ENCODE data around the gene SAPCD1.
"Not testable (repeated sequence)": the region's sequence is repeated elsewhere in the genome, so short reads cannot be mapped to it uniquely, and the experiment has no call there.

SAPCD1 gene

GRCh38 chr6:31793927-31794245, 31.4 kb downstream of the SAPCD1 start:
- not testable (repeated sequence) for H3K9me3 ChIP-seq (ENCODE audit: control insufficient read depth in 2 of 2, low read length in 2 of 2); H3K4me3 ChIP-seq (ENCODE audit: low read length in 2 of 2); H3K27ac ChIP-seq (ENCODE audit: low read length); H3K27me3 ChIP-seq (ENCODE audit: control insufficient read depth in 1 of 2, insufficient read depth in 2 of 2, low read length in 2 of 2)
- Histone ChIP-seq H3K9ac (ENCODE audit: low read length in 2 of 2) (peak overlapping the region; percentile 96 to 100), H3K4me1 (ENCODE audit: control insufficient read depth, insufficient read depth, low read length) (peaks cover 15% of the 10 kb centered on the region), H3K36me3 (ENCODE audit: control insufficient read depth in 2 of 2, insufficient read depth in 2 of 2, low read length in 2 of 2) (peaks cover 7 to 12% of the 10 kb centered on the region in 2 donors)

- H3K4me3 ChIP-seq (ENCODE audit: low read length in 2 of 2), result peak overlapping the region; percentile 92 to 93
- H3K9me3 ChIP-seq (ENCODE audit: control insufficient read depth in 2 of 2, low read length in 2 of 2), result no peaks in the 10 kb centered on the region
- peaks cover 5 to 9% of the 10 kb centered on the region in 2 donors for H3K36me3 ChIP-seq (ENCODE audit: control insufficient read depth in 2 of 2, insufficient read depth in 2 of 2, low read length in 2 of 2)
- no peaks in the 10 kb centered on the region for H3K27me3 ChIP-seq (ENCODE audit: control insufficient read depth in 1 of 2, insufficient read depth in 2 of 2, low read length in 2 of 2)
- H3K27ac ChIP-seq (ENCODE audit: low read length), result peak overlapping the region; percentile 86
- H3K4me1 ChIP-seq (ENCODE audit: control insufficient read depth, insufficient read depth, low read length), result peaks cover 15% of the 10 kb centered on the region
- H3K9ac ChIP-seq (ENCODE audit: low read length in 2 of 2), result peak overlapping the region; percentile 96 to 100
Measured at GRCh38 chr6:31794294-31794865, 31.9 kb downstream of the SAPCD1 start.

GRCh38 chr6:31794866-31795615, 32.6 kb downstream of the SAPCD1 start:
- Histone ChIP-seq H3K9me3 (ENCODE audit: control insufficient read depth in 2 of 2, low read length in 2 of 2) (no peaks in the 10 kb centered on the region), H3K36me3 (ENCODE audit: control insufficient read depth in 2 of 2, insufficient read depth in 2 of 2, low read length in 2 of 2) (peaks cover 3 to 8% of the 10 kb centered on the region in 2 donors), H3K4me1 (ENCODE audit: control insufficient read depth, insufficient read depth, low read length) (peaks cover 15% of the 10 kb centered on the region), H3K4me3 (ENCODE audit: low read length in 2 of 2) (peak overlapping the region; percentile 92 to 93), H3K9ac (ENCODE audit: low read length in 2 of 2) (peak overlapping the region; percentile 96 to 100), H3K27me3 (ENCODE audit: control insufficient read depth in 1 of 2, insufficient read depth in 2 of 2, low read length in 2 of 2) (no peaks in the 10 kb centered on the region), H3K27ac (ENCODE audit: low read length) (peak overlapping the region; percentile 86)

GRCh38 chr6:31795616-31796298, 33.3 kb downstream of the SAPCD1 start, which contains the start of gene VARS1:
Gene VARS1, minus strand, starts transcription at chr6:31795752. Its CDS starts 535 bp downstream, at chr6:31795217.
- Histone ChIP-seq H3K27ac (ENCODE audit: low read length) (peak within 1 kb of the TSS; percentile 86), H3K9ac (ENCODE audit: low read length in 2 of 2) (peak within 1 kb of the TSS; percentile 96 to 100), H3K4me1 (ENCODE audit: control insufficient read depth, insufficient read depth, low read length) (peaks cover 15% of the 10 kb centered on the region), H3K9me3 (ENCODE audit: control insufficient read depth in 2 of 2, low read length in 2 of 2) (no peaks in the 10 kb centered on the region), H3K36me3 (ENCODE audit: control insufficient read depth in 2 of 2, insufficient read depth in 2 of 2, low read length in 2 of 2) (peaks cover 3 to 8% of the 10 kb centered on the region in 2 donors), H3K4me3 (ENCODE audit: low read length in 2 of 2) (peak within 1 kb of the TSS; percentile 92 to 93), H3K27me3 (ENCODE audit: control insufficient read depth in 1 of 2, insufficient read depth in 2 of 2, low read length in 2 of 2) (no peaks in the 10 kb centered on the region)

- no peaks in the 10 kb centered on the region for H3K9me3 ChIP-seq (ENCODE audit: control insufficient read depth in 2 of 2, low read length in 2 of 2)
- H3K36me3 ChIP-seq (ENCODE audit: control insufficient read depth in 2 of 2, insufficient read depth in 2 of 2, low read length in 2 of 2), result peaks cover 2 to 3% of the 10 kb centered on the region in 2 donors
- no peak overlapping the region for H3K27ac ChIP-seq (ENCODE audit: low read length)
- H3K9ac ChIP-seq (ENCODE audit: low read length in 2 of 2), result no peak overlapping the region
- no peak overlapping the region for H3K4me3 ChIP-seq (ENCODE audit: low read length in 2 of 2)
- H3K27me3 ChIP-seq (ENCODE audit: control insufficient read depth in 1 of 2, insufficient read depth in 2 of 2, low read length in 2 of 2), result no peaks in the 10 kb centered on the region
- peaks cover 15% of the 10 kb centered on the region for H3K4me1 ChIP-seq (ENCODE audit: control insufficient read depth, insufficient read depth, low read length)
Measured at GRCh38 chr6:31796993-31797385, 34.5 kb downstream of the SAPCD1 start.

GRCh38 chr6:31797588-31797987, 35.1 kb downstream of the SAPCD1 start:
- peaks cover 2 to 3% of the 10 kb centered on the region in 2 donors for H3K36me3 ChIP-seq (ENCODE audit: control insufficient read depth in 2 of 2, insufficient read depth in 2 of 2, low read length in 2 of 2)
- H3K27me3 ChIP-seq (ENCODE audit: control insufficient read depth in 1 of 2, insufficient read depth in 2 of 2, low read length in 2 of 2), result no peaks in the 10 kb centered on the region
- no peak overlapping the region for H3K9ac ChIP-seq (ENCODE audit: low read length in 2 of 2)
- H3K27ac ChIP-seq (ENCODE audit: low read length), result no peak overlapping the region
- H3K4me1 ChIP-seq (ENCODE audit: control insufficient read depth, insufficient read depth, low read length), result peaks cover 15% of the 10 kb centered on the region
- no peaks in the 10 kb centered on the region for H3K9me3 ChIP-seq (ENCODE audit: control insufficient read depth in 2 of 2, low read length in 2 of 2)
- no peak overlapping the region for H3K4me3 ChIP-seq (ENCODE audit: low read length in 2 of 2)

GRCh38 chr6:31799781-31800180, 37.3 kb downstream of the SAPCD1 start:
- no peak overlapping the region for H3K4me3 ChIP-seq (ENCODE audit: low read length in 2 of 2)
- no peak overlapping the region for H3K27ac ChIP-seq (ENCODE audit: low read length)
- no peaks in the 10 kb centered on the region for H3K27me3 ChIP-seq (ENCODE audit: control insufficient read depth in 1 of 2, insufficient read depth in 2 of 2, low read length in 2 of 2)
- H3K36me3 ChIP-seq (ENCODE audit: control insufficient read depth in 2 of 2, insufficient read depth in 2 of 2, low read length in 2 of 2), result peaks cover 2 to 3% of the 10 kb centered on the region in 2 donors
- peaks cover 7% of the 10 kb centered on the region for H3K4me1 ChIP-seq (ENCODE audit: control insufficient read depth, insufficient read depth, low read length)
- no peaks in the 10 kb centered on the region for H3K9me3 ChIP-seq (ENCODE audit: control insufficient read depth in 2 of 2, low read length in 2 of 2)
- no peak overlapping the region for H3K9ac ChIP-seq (ENCODE audit: low read length in 2 of 2)

- H3K36me3 ChIP-seq (ENCODE audit: control insufficient read depth in 2 of 2, insufficient read depth in 2 of 2, low read length in 2 of 2); H3K4me3 ChIP-seq (ENCODE audit: low read length in 2 of 2); H3K4me1 ChIP-seq (ENCODE audit: control insufficient read depth, insufficient read depth, low read length); H3K27me3 ChIP-seq (ENCODE audit: control insufficient read depth in 1 of 2, insufficient read depth in 2 of 2, low read length in 2 of 2); H3K9ac ChIP-seq (ENCODE audit: low read length in 2 of 2); H3K9me3 ChIP-seq (ENCODE audit: control insufficient read depth in 2 of 2, low read length in 2 of 2); H3K27ac ChIP-seq (ENCODE audit: low read length): not testable (repeated sequence)
Measured at GRCh38 chr6:31801031-31801927, 38.8 kb downstream of the SAPCD1 start.

- peaks cover 12% of the 10 kb centered on the region for H3K4me1 ChIP-seq (ENCODE audit: control insufficient read depth, insufficient read depth, low read length)
- H3K9me3 ChIP-seq (ENCODE audit: control insufficient read depth in 2 of 2, low read length in 2 of 2), result no peaks in the 10 kb centered on the region
- H3K36me3 ChIP-seq (ENCODE audit: control insufficient read depth in 2 of 2, insufficient read depth in 2 of 2, low read length in 2 of 2), result peaks cover 0 to 2% of the 10 kb centered on the region in 2 donors
- H3K27ac ChIP-seq (ENCODE audit: low read length), result peak overlapping the region; percentile 96
- H3K9ac ChIP-seq (ENCODE audit: low read length in 2 of 2), result peak overlapping the region; percentile 73 to 86
- no peaks in the 10 kb centered on the region for H3K27me3 ChIP-seq (ENCODE audit: control insufficient read depth in 1 of 2, insufficient read depth in 2 of 2, low read length in 2 of 2)
- peak overlapping the region; percentile 60 to 84 for H3K4me3 ChIP-seq (ENCODE audit: low read length in 2 of 2)
Measured at GRCh38 chr6:31805939-31806469, 43.5 kb downstream of the SAPCD1 start.
